ENCODE results near the gene ZNF391. TPM values are rescaled to one million over a fixed set of nuclear protein-coding genes. Genes with fewer than 3 reads are reported as not detected.

ZNF391 gene
- total RNA-seq, 1 experiment from 2014 or later = 5.4 TPM

GRCh38 chr6:27441001-27441400 lies 52.4 kb downstream of the ZNF391 start:
- Histone ChIP-seq H2BK20ac (ENCODE audit: low read depth, low read length, poor library complexity, severe bottlenecking) (no peak overlapping the region), H3K79me1 (ENCODE audit: insufficient read depth, low read depth, low read length, poor library complexity, severe bottlenecking) (no peaks in the 10 kb centered on the region), H3K4me1 (ENCODE audit: insufficient read depth, low read length) (no peaks in the 10 kb centered on the region), H3K4me2 (ENCODE audit: insufficient read depth, insufficient read length, low read length) (no peak overlapping the region), H3K14ac (ENCODE audit: insufficient read depth, low read length) (no peak overlapping the region), H3K27me3 (ENCODE audit: insufficient read depth, low read length) (no peaks in the 10 kb centered on the region), H3K18ac (ENCODE audit: insufficient read length, low read depth, low read length) (no peak overlapping the region), H3K9me3 (ENCODE audit: control insufficient read depth, low read depth, low read length) (peaks cover 5% of the 10 kb centered on the region), H2BK5ac (ENCODE audit: insufficient read length, low read length) (no peak overlapping the region), H3K56ac (ENCODE audit: insufficient read length, low read depth, low read length) (no peak overlapping the region), H4K20me1 (ENCODE audit: control insufficient read depth, insufficient read depth, insufficient read length) (no peaks in the 10 kb centered on the region), H3K23ac (ENCODE audit: insufficient read length, low read depth, low read length) (no peak overlapping the region), H3K9ac (ENCODE audit: extremely low read depth, insufficient read length, low read length) (no peak overlapping the region), H2BK15ac (ENCODE audit: low read depth, low read length) (no peak overlapping the region), H2BK12ac (ENCODE audit: insufficient read length, low read depth, low read length) (no peak overlapping the region), H3T11ph (ENCODE audit: low read length) (no peak overlapping the region), H3K23me2 (ENCODE audit: insufficient read length, low read depth, low read length, poor library complexity, severe bottlenecking) (no peaks in the 10 kb centered on the region), H2AK5ac (ENCODE audit: insufficient read length, low read length) (no peak overlapping the region), H4K8ac (replicated peaks; ENCODE audit: insufficient read length, low read depth, low read length) (no peak overlapping the region), H4K91ac (ENCODE audit: insufficient read length, low read depth, low read length) (no peak overlapping the region), H3K27ac (ENCODE audit: insufficient read length, low read depth, low read length) (no peak overlapping the region), H3K4ac (ENCODE audit: low read depth, low read length) (no peak overlapping the region), H2AFZ (ENCODE audit: low read length) (no peak overlapping the region), H3K79me2 (ENCODE audit: insufficient read depth, low read length) (no peaks in the 10 kb centered on the region), H2BK120ac (ENCODE audit: low read depth, low read length, poor library complexity, severe bottlenecking) (no peak overlapping the region), H4K5ac (ENCODE audit: insufficient read length, low read depth, low read length) (no peak overlapping the region)
- no peak for TF ChIP-seq CTCF (conservative IDR thresholded peaks at IDR 0.05)
- Mint-ChIP-seq H3K4me3 (no peak overlapping the region), H3K27ac (no peak overlapping the region), H3K36me3 (ENCODE audit: insufficient read depth in 1 of 3, low read depth in 3 of 3) (peaks cover 0 to 4% (median 0%) of the 10 kb centered on the region in 3 experiments; a peak in 1 of 7 replicates), H3K27me3 (ENCODE audit: low read depth) (no peaks in the 10 kb centered on the region), H3K9me3 (peaks cover 22 to 31% of the 10 kb centered on the region in 2 experiments), H3K4me1 (no peaks in the 10 kb centered on the region)
- no CpG with 5 or more reads among the region's 3 CpGs for WGBS (ENCODE audit: extremely low coverage, insufficient read length, low lambda C conversion rate)
- DNase-seq = no peak
